Body of pancreas (tissue), 4 donors: ENCODE results near the gene MVP. TPM values are rescaled to one million over a fixed set of nuclear protein-coding genes. Genes with fewer than 3 reads are reported as not detected.

Experiments used
- ATAC-seq: fragments of 150-250 bp; one replicate; pipeline ENCODE4 v1.9.1; 2016
- DNase-seq, 4 donors: peaks; one replicate each; pipeline ENCODE4 v3.0.0-alpha.2; 2019
- H3K27ac ChIP-seq, 4 donors: fragments of 200-600 bp; sonication (generic); 1 replicate in 3 of 4; 2 replicates in 1 of 4; pipeline versions ENCODE4 v1.5.1 to v1.6.1; 2016 to 2019; ENCODE audit warnings: mild to moderate bottlenecking in 1 of 4, mixed read lengths in 1 of 4, moderate library complexity in 1 of 4
- H3K27me3 ChIP-seq, 2 donors: fragments of 200-600 bp; sonication (generic); one replicate each; pipeline ENCODE4 v1.6.0; 2016; ENCODE audit warnings: mild to moderate bottlenecking in 1 of 2
- H3K36me3 ChIP-seq, 2 donors: fragments of 200-600 bp; sonication (generic); replicated peaks in 1 of 2; 2 replicates each; pipeline ENCODE4 v1.5.1; 2016; ENCODE audit warnings: low read depth in 2 of 2; ENCODE audit not compliant: insufficient read depth in 1 of 2
- H3K4me1 ChIP-seq: fragments of 200-600 bp; sonication (generic); one replicate; pipeline ENCODE4 v1.6.0; 2016
- H3K4me3 ChIP-seq, 2 donors: fragments of 200-600 bp; sonication (generic); 1 replicate in 1 of 2; 2 replicates in 1 of 2; pipeline ENCODE4 v1.5.1; 2016 to 2019
- H3K9me3 ChIP-seq, 3 donors: fragments of 200-600 bp; sonication (generic); 1 replicate in 2 of 3; 2 replicates in 1 of 3; pipeline ENCODE4 v1.5.1; 2016
- POLR2A ChIP-seq, 3 donors: fragments of 450-650 bp; IDR thresholded peaks; one replicate each; pipeline ENCODE4 v1.6.1; 2016; ENCODE audit warnings: antibody characterized with exemption in 3 of 3, mild to moderate bottlenecking in 2 of 3
- WGBS, 2 donors: methylation state at CpG; one replicate each; pipeline ENCODE4 v1.1.5; 2017; 5-methylcytosine and 5-hydroxymethylcytosine counted together
- intact Hi-C: fragments of 100-400 bp; cut with DNase I; formaldehyde crosslinking; loops from one replicate; pipeline ENCODE4 v1.15.1; 2023
- total RNA-seq, 2 donors: library from RNA; depleted of rRNA; stranded (reverse); fragments of >200 nt; gene quantifications; one replicate each; pipeline ENCODE4 v1.1.0, GENCODE V29; 2016
- TF ChIP-seq, protein P1 (sequence below), 7 experiments: fragments of 450-650 bp in 4 of 7; fragments of 200-600 bp in 3 of 7; sonication (generic) in 3 of 7; IDR thresholded peaks; one replicate each; pipeline ENCODE4 v1.5.1; 2016 to 2019; ENCODE audit warnings: antibody characterized with exemption in 7 of 7

The MVP gene
- total RNA-seq, 2 donors from 2014 or later = 75.5 to 139 TPM

DNA sequence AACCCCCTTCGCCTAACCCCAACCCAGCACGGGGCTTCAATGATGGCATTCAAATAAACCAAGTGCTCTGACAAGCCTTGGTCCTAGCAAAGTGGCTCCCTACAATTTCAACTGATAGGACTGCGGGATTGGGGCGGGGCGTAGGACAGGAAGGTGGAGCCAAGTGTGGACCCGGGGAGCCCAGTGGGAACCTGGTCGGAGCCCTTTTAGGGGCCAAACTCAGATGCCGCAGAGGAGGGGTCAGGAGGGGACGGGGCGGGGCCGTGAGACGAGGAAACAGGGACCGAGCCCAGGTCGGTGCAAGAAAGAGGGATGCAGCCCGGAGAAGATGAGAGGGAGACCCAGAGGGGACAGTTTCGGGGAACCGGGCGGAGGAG is 55.9 kb downstream of the MVP start:
- H3K4me3 ChIP-seq = no peak overlapping the region
- intact Hi-C loops = no loop called here
- TF ChIP-seq, protein P1, sequence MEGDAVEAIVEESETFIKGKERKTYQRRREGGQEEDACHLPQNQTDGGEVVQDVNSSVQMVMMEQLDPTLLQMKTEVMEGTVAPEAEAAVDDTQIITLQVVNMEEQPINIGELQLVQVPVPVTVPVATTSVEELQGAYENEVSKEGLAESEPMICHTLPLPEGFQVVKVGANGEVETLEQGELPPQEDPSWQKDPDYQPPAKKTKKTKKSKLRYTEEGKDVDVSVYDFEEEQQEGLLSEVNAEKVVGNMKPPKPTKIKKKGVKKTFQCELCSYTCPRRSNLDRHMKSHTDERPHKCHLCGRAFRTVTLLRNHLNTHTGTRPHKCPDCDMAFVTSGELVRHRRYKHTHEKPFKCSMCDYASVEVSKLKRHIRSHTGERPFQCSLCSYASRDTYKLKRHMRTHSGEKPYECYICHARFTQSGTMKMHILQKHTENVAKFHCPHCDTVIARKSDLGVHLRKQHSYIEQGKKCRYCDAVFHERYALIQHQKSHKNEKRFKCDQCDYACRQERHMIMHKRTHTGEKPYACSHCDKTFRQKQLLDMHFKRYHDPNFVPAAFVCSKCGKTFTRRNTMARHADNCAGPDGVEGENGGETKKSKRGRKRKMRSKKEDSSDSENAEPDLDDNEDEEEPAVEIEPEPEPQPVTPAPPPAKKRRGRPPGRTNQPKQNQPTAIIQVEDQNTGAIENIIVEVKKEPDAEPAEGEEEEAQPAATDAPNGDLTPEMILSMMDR (IDR thresholded peaks at IDR 0.05) = no peak
- no peak for TF ChIP-seq POLR2A (IDR thresholded peaks at IDR 0.05)
- no peaks in the 10 kb centered on the region for H3K36me3 ChIP-seq
- H3K27me3 ChIP-seq = no peaks in the 10 kb centered on the region
- no peak overlapping the region for H3K27ac ChIP-seq
- 49 to 80% methylated on average over 18 of the region's 18 CpGs for WGBS, 2 donors
- no peak for ATAC-seq
- peaks cover 4% of the 10 kb centered on the region for H3K4me1 ChIP-seq
- H3K9me3 ChIP-seq = no peaks in the 10 kb centered on the region
- no peak for DNase-seq

DNA sequence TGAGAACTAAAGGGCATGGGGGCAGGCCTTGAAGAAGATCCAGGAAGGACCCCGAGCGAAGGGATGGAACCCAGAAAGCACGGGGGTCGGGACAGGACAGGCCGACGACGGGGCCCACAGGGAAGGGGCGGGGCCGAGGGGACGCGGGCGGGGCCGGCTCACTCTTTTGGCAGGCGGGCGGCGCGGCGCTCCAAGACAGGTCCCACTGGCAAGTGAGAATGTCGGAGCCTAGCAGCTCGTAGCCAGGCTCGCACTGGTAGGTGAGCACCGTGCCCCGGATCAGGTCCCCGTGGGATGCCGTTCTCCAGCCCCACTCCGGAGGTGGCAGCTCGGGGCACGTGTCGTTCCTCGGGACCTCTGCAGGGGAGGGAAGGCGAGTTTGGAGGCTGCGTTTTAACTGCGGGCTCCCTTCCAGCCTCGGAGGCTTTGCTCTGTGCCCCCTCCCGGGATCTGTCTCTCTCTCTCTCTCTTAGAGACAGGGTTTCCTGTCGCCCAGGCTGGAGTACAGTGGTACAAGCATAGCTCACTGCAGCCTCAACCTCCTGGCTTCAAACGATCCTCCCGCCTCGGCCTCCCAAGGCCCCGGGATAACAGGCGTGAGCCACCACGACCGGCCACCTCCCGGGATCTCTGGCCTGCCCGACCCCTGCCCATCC is 56.5 kb downstream of the MVP start:
- DNase-seq = no peak
- Histone ChIP-seq H3K27ac (no peak overlapping the region), H3K4me1 (peaks cover 5% of the 10 kb centered on the region), H3K9me3 (no peaks in the 10 kb centered on the region), H3K27me3 (no peaks in the 10 kb centered on the region), H3K4me3 (no peak overlapping the region), H3K36me3 (no peaks in the 10 kb centered on the region)
- intact Hi-C loops = no loop called here
- WGBS, 2 donors = 46 to 55% methylated on average over 20 to 44 of the region's 45 CpGs
- TF ChIP-seq, protein P1 (IDR thresholded peaks at IDR 0.05) = no peak
- TF ChIP-seq POLR2A (IDR thresholded peaks at IDR 0.05) = no peak
- ATAC-seq = no peak

DNA sequence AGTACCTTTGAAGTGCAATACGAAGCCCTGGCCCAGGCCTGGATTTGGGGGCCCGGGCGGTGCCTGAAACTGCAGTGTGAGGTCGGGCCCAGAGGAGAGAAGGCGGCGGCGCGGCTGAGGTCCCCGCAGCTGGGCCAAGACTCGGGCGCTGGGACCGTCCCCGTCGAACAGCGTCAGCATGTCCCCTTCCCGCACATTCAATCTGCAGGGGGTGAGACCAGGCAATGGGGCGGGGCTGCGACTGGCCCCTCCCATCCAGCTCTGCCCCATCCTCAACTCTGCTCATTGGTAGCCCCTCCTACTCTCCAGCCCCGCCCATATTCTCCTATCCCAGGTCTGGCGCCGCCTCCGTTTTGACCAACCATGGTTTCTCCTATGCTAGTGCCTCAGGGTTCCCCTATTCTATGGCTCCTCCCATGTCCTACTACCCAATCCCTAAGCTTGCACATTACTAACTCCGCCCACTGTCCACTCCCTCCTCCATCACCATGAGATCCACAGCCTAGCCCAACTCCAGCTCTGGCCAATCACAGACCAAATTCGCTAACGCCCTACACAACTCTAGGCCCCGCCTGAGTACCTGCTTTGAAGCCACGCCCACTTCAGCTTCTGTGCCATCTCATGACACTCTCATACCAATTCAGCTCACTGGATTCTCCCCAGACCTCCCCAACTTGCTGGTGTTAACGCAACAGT is 57.2 kb downstream of the MVP start:
- peaks cover 5% of the 10 kb centered on the region for H3K4me1 ChIP-seq
- no peak overlapping the region for H3K27ac ChIP-seq
- DNase-seq (peak in 1 of 4 donors; percentile 37), ATAC-seq (no peak)
- TF ChIP-seq POLR2A (IDR thresholded peaks at IDR 0.05) = no peak
- TF ChIP-seq, protein P1 (IDR thresholded peaks at IDR 0.05) = no peak
- 42 to 43% methylated on average over 16 to 18 of the region's 28 CpGs for WGBS, 2 donors
- intact Hi-C loops = no loop called here
- H3K36me3 ChIP-seq = no peaks in the 10 kb centered on the region
- H3K4me3 ChIP-seq = no peak overlapping the region
- no peaks in the 10 kb centered on the region for H3K9me3 ChIP-seq
- no peaks in the 10 kb centered on the region for H3K27me3 ChIP-seq

DNA sequence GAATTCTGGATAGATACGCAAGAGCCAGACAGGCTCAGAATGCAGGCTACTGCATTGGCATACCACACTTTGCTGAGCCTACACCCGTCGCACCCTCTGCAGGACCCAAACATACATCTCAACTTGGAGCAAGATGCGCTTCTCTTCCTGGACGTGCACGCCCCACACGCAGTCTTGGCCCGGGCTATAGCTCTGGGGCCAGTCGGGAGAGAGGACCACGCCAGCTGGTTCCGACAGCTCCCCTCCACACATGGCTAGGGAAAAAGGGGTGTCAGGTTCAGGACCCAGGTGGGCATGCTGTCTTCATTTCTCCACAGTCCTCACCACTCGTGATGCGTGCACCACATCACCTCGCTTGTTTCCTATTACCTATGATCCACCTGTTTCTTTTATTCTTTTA is 57.9 kb downstream of the MVP start:
- intact Hi-C loops = no loop called here
- H3K4me3 ChIP-seq = no peak overlapping the region
- H3K9me3 ChIP-seq = no peaks in the 10 kb centered on the region
- H3K27me3 ChIP-seq = no peaks in the 10 kb centered on the region
- ATAC-seq = no peak
- H3K36me3 ChIP-seq = no peaks in the 10 kb centered on the region
- peaks cover 5% of the 10 kb centered on the region for H3K4me1 ChIP-seq
- TF ChIP-seq, protein P1 (IDR thresholded peaks at IDR 0.05) = no peak
- TF ChIP-seq POLR2A (IDR thresholded peaks at IDR 0.05) = no peak
- 94 to 99% methylated on average over 7 to 14 of the region's 14 CpGs for WGBS, 2 donors
- DNase-seq = no peak
- H3K27ac ChIP-seq = no peak overlapping the region

DNA sequence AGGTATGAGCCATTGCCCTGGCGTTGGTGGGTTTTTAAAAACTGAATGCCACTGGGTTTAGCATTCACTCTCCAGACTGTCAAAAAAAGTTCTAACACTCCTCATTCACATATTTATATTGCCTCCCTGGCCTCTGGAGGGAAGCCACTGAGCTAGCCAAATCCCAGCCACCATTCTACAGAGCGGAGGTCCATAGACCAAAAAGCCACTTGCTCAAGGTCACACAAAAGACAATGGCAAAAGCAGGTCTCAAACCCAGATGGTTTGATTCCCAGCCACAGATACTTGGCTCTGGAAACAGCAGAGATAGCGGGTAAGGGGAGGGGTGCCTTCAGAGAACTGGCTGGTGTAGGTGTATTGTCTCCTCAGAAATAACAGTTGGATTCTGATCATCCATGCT is 60.8 kb downstream of the MVP start:
- no peak overlapping the region for H3K27ac ChIP-seq
- no peaks in the 10 kb centered on the region for H3K36me3 ChIP-seq
- H3K4me1 ChIP-seq = peaks cover 5% of the 10 kb centered on the region
- H3K27me3 ChIP-seq = no peaks in the 10 kb centered on the region
- TF ChIP-seq, protein P1 (IDR thresholded peaks at IDR 0.05) = no peak
- no peak for TF ChIP-seq POLR2A (IDR thresholded peaks at IDR 0.05)
- no peak for ATAC-seq
- no peak overlapping the region for H3K4me3 ChIP-seq
- 46 to 55% methylated on average over 2 to 3 of the region's 3 CpGs for WGBS, 2 donors
- DNase-seq = no peak
- no peaks in the 10 kb centered on the region for H3K9me3 ChIP-seq
- intact Hi-C loops = no loop called here
